ENCODE data around the gene MYL1. TPM values are rescaled to one million over a fixed set of nuclear protein-coding genes. Genes with fewer than 3 reads are reported as not detected.

MYL1 gene
- total RNA-seq, 1 experiment from 2014 or later = not detected

- TF ChIP-seq CTCF (IDR thresholded peaks at IDR 0.05; ENCODE audit: insufficient read depth in 1 of 2, low read depth in 1 of 2, low read length in 1 of 2, severe bottlenecking in 1 of 2, unreplicated experiment in 1 of 2) = no peak
- CTCF ChIA-PET = no interaction called here
- intact Hi-C loops (cut with micrococcal nuclease; ENCODE audit: unreplicated experiment) = no loop called here
- POLR2A ChIA-PET = no interaction called here
- Mint-ChIP-seq H3K27ac (ENCODE audit: unreplicated experiment) (no peak overlapping the region), H3K36me3 (ENCODE audit: insufficient read depth, unreplicated experiment) (no peaks in the 10 kb centered on the region), H3K4me1 (ENCODE audit: low read depth, unreplicated experiment) (no peaks in the 10 kb centered on the region), H3K27me3 (ENCODE audit: insufficient read depth, unreplicated experiment) (no peaks in the 10 kb centered on the region), H3K9me3 (ENCODE audit: unreplicated experiment) (no peaks in the 10 kb centered on the region), H3K4me3 (ENCODE audit: unreplicated experiment) (no peak overlapping the region)
- Histone ChIP-seq H3K27me3 (replicated peaks; ENCODE audit: control insufficient read depth, insufficient read depth, low read length) (no peaks in the 10 kb centered on the region), H3K36me3 (ENCODE audit: control insufficient read depth, insufficient read depth, low read length) (no peaks in the 10 kb centered on the region), H3K9me3 (no peaks in the 10 kb centered on the region), H3K4me1 (no peaks in the 10 kb centered on the region), H3K4me3 (ENCODE audit: low read depth, low read length) (no peak overlapping the region)
- no TSS peak for BruUV-seq (replicated peaks)
- DNase-seq = no peak
These were observed 9.9 kb upstream of the MYL1 start for GRCh38 chr2:210324906-210325305.

- Histone ChIP-seq H3K36me3 (ENCODE audit: control insufficient read depth, insufficient read depth, low read length) (no peaks in the 10 kb centered on the region), H3K27me3 (replicated peaks; ENCODE audit: control insufficient read depth, insufficient read depth, low read length) (no peaks in the 10 kb centered on the region), H3K4me1 (no peaks in the 10 kb centered on the region), H3K9me3 (no peaks in the 10 kb centered on the region), H3K4me3 (ENCODE audit: low read depth, low read length) (no peak overlapping the region)
- BruUV-seq (replicated peaks) = no TSS peak
- H3K27me3 Mint-ChIP-seq (ENCODE audit: insufficient read depth, unreplicated experiment) = no peaks in the 10 kb centered on the region
- no peak overlapping the region for H3K27ac Mint-ChIP-seq (ENCODE audit: unreplicated experiment)
- no peaks in the 10 kb centered on the region for H3K4me1 Mint-ChIP-seq (ENCODE audit: low read depth, unreplicated experiment)
- CTCF ChIA-PET = no interaction called here
- intact Hi-C loops (cut with micrococcal nuclease; ENCODE audit: unreplicated experiment) = no loop called here
- TF ChIP-seq CTCF (IDR thresholded peaks at IDR 0.05; ENCODE audit: insufficient read depth in 1 of 2, low read depth in 1 of 2, low read length in 1 of 2, severe bottlenecking in 1 of 2, unreplicated experiment in 1 of 2) = no peak
- H3K36me3 Mint-ChIP-seq (ENCODE audit: insufficient read depth, unreplicated experiment) = no peaks in the 10 kb centered on the region
- no peak for DNase-seq
- no peak overlapping the region for H3K4me3 Mint-ChIP-seq (ENCODE audit: unreplicated experiment)
- no peaks in the 10 kb centered on the region for H3K9me3 Mint-ChIP-seq (ENCODE audit: unreplicated experiment)
- POLR2A ChIA-PET = no interaction called here
These were observed 9.5 kb upstream of the MYL1 start for GRCh38 chr2:210324458-210324857.

- CTCF ChIA-PET = no interaction called here
These were observed 8.0 kb upstream of the MYL1 start for GRCh38 chr2:210323003-210323402.

More at GRCh38 chr2:210323003-210323402, 8.0 kb upstream of the MYL1 start:
- Histone ChIP-seq H3K4me1 (no peaks in the 10 kb centered on the region), H3K27me3 (replicated peaks; ENCODE audit: control insufficient read depth, insufficient read depth, low read length) (no peaks in the 10 kb centered on the region), H3K9me3 (no peaks in the 10 kb centered on the region), H3K36me3 (ENCODE audit: control insufficient read depth, insufficient read depth, low read length) (no peaks in the 10 kb centered on the region), H3K4me3 (ENCODE audit: low read depth, low read length) (no peak overlapping the region)
- H3K27me3 Mint-ChIP-seq (ENCODE audit: insufficient read depth, unreplicated experiment) = peaks cover 2% of the 10 kb centered on the region
- H3K4me3 Mint-ChIP-seq (ENCODE audit: unreplicated experiment) = no peak overlapping the region
- no peak for TF ChIP-seq CTCF (IDR thresholded peaks at IDR 0.05; ENCODE audit: insufficient read depth in 1 of 2, low read depth in 1 of 2, low read length in 1 of 2, severe bottlenecking in 1 of 2, unreplicated experiment in 1 of 2)
- H3K4me1 Mint-ChIP-seq (ENCODE audit: low read depth, unreplicated experiment) = no peaks in the 10 kb centered on the region
- BruUV-seq (replicated peaks) = no TSS peak
- POLR2A ChIA-PET = no interaction called here
- intact Hi-C loops (cut with micrococcal nuclease; ENCODE audit: unreplicated experiment) = no loop called here
- H3K9me3 Mint-ChIP-seq (ENCODE audit: unreplicated experiment) = no peaks in the 10 kb centered on the region
- H3K27ac Mint-ChIP-seq (ENCODE audit: unreplicated experiment) = no peak overlapping the region
- DNase-seq = no peak
- H3K36me3 Mint-ChIP-seq (ENCODE audit: insufficient read depth, unreplicated experiment) = no peaks in the 10 kb centered on the region

All from Caco-2 (cell line).